BJ (cell line): ENCODE measurements around the gene TBC1D2. TPM values are rescaled to one million over a fixed set of nuclear protein-coding genes. Genes with fewer than 3 reads are reported as not detected.
"Not testable (repeated sequence)": the region's sequence is repeated elsewhere in the genome, so short reads cannot be mapped to it uniquely, and the experiment has no call there.

ENCODE experiments used
- CTCF ChIA-PET: fragments of 350-600 bp; formaldehyde crosslinking; extraction: SDS; loops from one replicate; lab custom pipeline; 2021; ENCODE audit warnings: antibody characterized with exemption, inconsistent platforms; lab: Yijun Ruan, JAX
- POLR2A ChIA-PET: fragments of 300-600 bp; sonication (Branson Sonifier 250); formaldehyde crosslinking; extraction: SDS; loops from one replicate; lab custom pipeline; 2021; ENCODE audit warnings: antibody characterized with exemption; lab: Charles Lee
- DNase-seq: peaks from one replicate; pipeline ENCODE4 v3.0.0-alpha.2; 2011; ENCODE audit warnings: low read depth
- H3K27me3 ChIP-seq: 2 replicates; pipeline ENCODE4 v1.6.0; 2011; ENCODE audit warnings: low read length; ENCODE audit not compliant: control insufficient read depth, insufficient read depth
- H3K36me3 ChIP-seq: 2 replicates; pipeline ENCODE4 v1.5.1; 2011; ENCODE audit warnings: low read length; ENCODE audit not compliant: control insufficient read depth, insufficient read depth
- H3K4me3 ChIP-seq: 2 replicates; pipeline ENCODE4 v1.5.1; 2011; ENCODE audit warnings: low read depth, mild to moderate bottlenecking, control low read depth, low read length
- polyA plus RNA-seq: library from polyadenylated mRNA; depleted of rRNA; stranded (reverse); fragments of >200 nt; gene quantifications from 2 replicates; pipeline ENCODE4 v1.2.3, GENCODE V29; 2011
- TF ChIP-seq, protein P1 (sequence below): IDR thresholded peaks from 2 replicates; pipeline ENCODE4 v1.5.1; 2011; ENCODE audit warnings: low read depth, mild to moderate bottlenecking, control low read depth, inconsistent platforms, low read length, moderate library complexity; ENCODE audit not compliant: insufficient read depth

Gene TBC1D2
- polyA plus RNA-seq, 1 experiment = 70.3 TPM

DNA sequence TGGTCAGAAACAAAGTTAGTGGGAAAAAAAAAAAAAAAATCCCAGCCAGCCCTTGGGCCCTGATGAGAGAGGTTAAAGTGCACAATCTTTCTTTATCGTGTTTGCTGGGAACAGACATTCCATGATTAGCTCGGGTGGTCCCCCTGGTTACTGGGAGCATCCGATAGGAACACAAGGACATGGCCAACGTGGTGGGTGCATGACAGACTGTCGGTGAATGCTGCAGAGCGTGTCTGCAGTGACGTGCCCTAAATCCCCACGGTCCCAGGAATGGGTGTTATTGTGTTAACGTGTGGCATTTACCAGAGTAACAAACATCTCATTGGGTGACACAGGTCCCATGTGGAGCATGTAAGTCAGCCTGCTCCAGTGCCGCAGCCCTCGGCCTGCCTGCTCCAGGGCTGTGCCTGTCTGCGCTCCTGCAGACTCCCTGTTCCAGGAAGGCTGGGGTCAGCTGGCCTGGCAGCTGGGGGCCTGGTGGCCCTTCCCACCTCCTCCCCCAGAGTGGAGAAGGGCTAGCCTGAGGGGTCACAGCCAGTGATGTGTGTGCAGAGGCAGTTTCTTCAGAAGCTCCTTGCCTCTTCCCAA is 34.3 kb upstream of the TBC1D2 start:
- POLR2A ChIA-PET = no interaction called here
- TF ChIP-seq, protein P1, sequence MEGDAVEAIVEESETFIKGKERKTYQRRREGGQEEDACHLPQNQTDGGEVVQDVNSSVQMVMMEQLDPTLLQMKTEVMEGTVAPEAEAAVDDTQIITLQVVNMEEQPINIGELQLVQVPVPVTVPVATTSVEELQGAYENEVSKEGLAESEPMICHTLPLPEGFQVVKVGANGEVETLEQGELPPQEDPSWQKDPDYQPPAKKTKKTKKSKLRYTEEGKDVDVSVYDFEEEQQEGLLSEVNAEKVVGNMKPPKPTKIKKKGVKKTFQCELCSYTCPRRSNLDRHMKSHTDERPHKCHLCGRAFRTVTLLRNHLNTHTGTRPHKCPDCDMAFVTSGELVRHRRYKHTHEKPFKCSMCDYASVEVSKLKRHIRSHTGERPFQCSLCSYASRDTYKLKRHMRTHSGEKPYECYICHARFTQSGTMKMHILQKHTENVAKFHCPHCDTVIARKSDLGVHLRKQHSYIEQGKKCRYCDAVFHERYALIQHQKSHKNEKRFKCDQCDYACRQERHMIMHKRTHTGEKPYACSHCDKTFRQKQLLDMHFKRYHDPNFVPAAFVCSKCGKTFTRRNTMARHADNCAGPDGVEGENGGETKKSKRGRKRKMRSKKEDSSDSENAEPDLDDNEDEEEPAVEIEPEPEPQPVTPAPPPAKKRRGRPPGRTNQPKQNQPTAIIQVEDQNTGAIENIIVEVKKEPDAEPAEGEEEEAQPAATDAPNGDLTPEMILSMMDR = no peak
- H3K36me3 ChIP-seq = no peaks in the 10 kb centered on the region
- CTCF ChIA-PET = interaction anchor here (1.0 kb wide), 1 partner anchor 82 kb away, joined by 3 read pairs; no protein-coding TSS in a partner anchor
- no peak for DNase-seq
- peaks cover 4% of the 10 kb centered on the region; the same call in 1 of the 2 replicates for H3K27me3 ChIP-seq
- no peak overlapping the region for H3K4me3 ChIP-seq

DNA sequence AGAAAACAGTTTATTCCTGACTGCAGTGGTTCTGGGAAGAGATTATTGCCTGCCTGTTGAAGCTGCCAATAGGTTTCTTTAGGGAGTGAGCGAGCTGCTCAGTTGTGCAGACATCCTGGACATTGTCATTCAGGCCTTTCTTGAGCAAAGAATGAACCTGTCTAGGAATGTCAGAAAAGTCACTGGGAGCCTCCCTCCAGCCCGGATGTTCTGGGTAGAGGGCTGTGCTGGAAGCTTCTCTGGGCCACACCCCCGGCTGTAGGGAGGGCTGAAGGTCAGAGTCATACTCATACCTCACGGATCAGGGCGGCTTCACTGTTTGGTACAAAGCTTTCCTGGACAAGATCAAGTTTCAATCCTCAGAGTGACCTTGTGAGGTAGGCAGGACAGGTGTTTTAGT is 33.4 kb upstream of the TBC1D2 start:
- ChIA-PET CTCF (interaction anchor here (0.7 to 1.0 kb wide), 2 partner anchors 81 to 95 kb away, joined by 3 read pairs; no protein-coding TSS in a partner anchor), POLR2A (no interaction called here)
- Histone ChIP-seq H3K36me3 (no peaks in the 10 kb centered on the region), H3K27me3 (peaks cover 5% of the 10 kb centered on the region), H3K4me3 (no peak overlapping the region)
- no peak for DNase-seq
- TF ChIP-seq, protein P1 = no peak

DNA sequence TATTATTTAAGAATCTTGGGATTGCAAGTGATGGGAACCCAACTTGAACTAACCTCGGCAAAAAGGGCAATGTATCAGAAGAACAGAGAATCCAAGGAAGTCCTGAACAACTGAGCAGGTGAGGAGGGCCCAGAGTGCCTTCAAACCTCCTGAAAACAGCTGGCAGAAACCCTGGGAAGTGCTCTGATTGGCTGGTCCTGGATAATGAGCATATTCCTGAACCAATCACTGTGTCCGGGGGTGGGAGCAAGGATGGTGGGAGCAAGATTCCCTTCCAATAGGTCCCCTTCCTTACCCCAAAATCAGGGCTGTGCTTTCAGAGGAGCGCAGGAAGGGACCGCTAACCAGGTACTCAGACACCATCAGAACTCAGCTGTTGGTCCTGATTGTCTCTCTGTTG is 31.9 kb upstream of the TBC1D2 start:
- no peak for DNase-seq
- ChIA-PET POLR2A (no interaction called here), CTCF (interaction anchor here (1.0 kb wide), 1 partner anchor 28 kb away, joined by 5 read pairs; no protein-coding TSS in a partner anchor)
- TF ChIP-seq, protein P1 = no peak
- no peak overlapping the region for H3K4me3 ChIP-seq
- peaks cover 9% of the 10 kb centered on the region for H3K27me3 ChIP-seq
- H3K36me3 ChIP-seq = no peaks in the 10 kb centered on the region

DNA sequence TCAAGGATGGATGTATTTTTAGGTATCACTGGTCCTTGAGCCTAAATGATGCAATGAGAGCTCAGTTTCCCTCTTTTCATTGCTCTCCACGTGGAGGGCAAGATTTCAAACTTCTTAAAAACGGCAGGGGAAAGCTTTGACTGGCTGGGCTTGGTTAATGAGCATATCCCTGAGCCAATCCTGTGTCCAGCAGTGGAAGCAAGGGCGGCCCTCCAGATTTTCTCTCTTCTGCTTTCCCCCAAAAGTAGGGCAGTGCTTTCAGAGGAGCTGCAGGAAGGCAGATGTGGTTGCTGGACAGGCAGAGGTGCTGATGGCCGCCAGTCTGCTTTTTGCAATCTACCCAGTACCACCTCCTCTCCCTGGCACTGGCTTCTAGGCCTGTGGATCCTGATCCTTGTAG is 30.0 kb upstream of the TBC1D2 start:
- Histone ChIP-seq H3K27me3 (peaks cover 11% of the 10 kb centered on the region), H3K4me3 (no peak overlapping the region), H3K36me3 (no peaks in the 10 kb centered on the region)
- DNase-seq = no peak
- ChIA-PET CTCF (interaction anchor here (1.5 to 1.9 kb wide), 2 partner anchors 9 to 25 kb away, joined by 3 to 4 read pairs; no protein-coding TSS in a partner anchor), POLR2A (no interaction called here)
- TF ChIP-seq, protein P1 = no peak

DNA sequence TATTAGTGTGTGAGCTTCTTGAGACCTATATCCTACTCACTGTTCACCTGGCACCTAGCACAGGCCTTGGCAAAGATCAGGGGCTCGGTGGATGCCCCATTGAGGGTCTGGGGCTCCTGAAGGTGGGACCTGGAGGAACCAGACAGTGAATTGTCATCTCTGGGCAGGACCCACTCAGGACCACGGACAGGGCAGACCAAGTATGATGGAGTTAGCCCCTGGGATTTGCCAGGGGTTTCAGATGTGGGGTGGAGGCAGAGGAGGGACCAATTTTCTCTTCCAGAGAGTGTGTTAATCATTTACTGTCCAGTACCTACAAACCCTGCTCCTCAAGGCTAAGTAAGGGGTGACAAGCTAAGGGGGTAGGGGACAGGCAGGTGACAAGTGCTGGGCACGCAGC is 29.3 kb upstream of the TBC1D2 start:
- ChIA-PET CTCF (interaction anchor here (0.7 to 1.9 kb wide), 2 partner anchors 9 to 418 kb away, joined by 3 to 4 read pairs; no protein-coding TSS in a partner anchor), POLR2A (no interaction called here)
- TF ChIP-seq, protein P1 = no peak
- no peak overlapping the region for H3K4me3 ChIP-seq
- DNase-seq = no peak
- peaks cover 16% of the 10 kb centered on the region for H3K27me3 ChIP-seq
- H3K36me3 ChIP-seq = no peaks in the 10 kb centered on the region

DNA sequence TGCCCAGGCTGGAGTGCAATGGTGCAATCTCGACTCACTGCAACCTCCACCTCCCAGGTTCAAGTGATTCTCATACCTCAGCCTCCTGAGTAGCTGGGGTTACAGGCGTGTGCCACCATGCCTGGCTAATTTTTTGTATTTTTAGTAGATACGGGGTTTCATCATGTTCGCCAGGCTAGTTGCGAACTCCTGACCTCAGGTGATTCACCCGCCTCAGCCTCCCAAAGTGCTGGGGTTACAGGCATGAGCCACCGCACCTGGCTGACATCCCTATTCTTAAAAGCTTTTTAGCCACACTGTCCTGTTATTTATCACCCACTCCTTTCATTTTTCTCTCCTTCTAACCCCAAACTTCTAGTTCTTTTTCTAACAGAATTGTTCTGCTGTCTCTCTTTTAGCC is 27.7 kb upstream of the TBC1D2 start:
- H3K4me3 ChIP-seq, POLR2A ChIA-PET, H3K36me3 ChIP-seq, DNase-seq: not testable (repeated sequence)
- CTCF ChIA-PET = interaction anchor here (1.2 to 1.6 kb wide), 2 partner anchors 10 to 77 kb away, joined by 3 read pairs; no protein-coding TSS in a partner anchor
- H3K27me3 ChIP-seq = peaks cover 25% of the 10 kb centered on the region
